ENCODE results near the gene SEMA4C.
"Not testable (repeated sequence)": the region's sequence is repeated elsewhere in the genome, so short reads cannot be mapped to it uniquely, and the experiment has no call there.

The SEMA4C gene

GRCh38 chr2:96891591-96892333 is 21.9 kb upstream of the SEMA4C start:
- DNase-seq (ENCODE audit: low read depth): no peak
- no peak for TF ChIP-seq CTCF (conservative IDR thresholded peaks at IDR 0.05; ENCODE audit: control insufficient read depth, insufficient read depth, low read depth, low read length)
- no peak overlapping the region for H3K4me3 ChIP-seq (ENCODE audit: control insufficient read depth, low read depth, low read length)

- no peak for TF ChIP-seq CTCF (conservative IDR thresholded peaks at IDR 0.05; ENCODE audit: control insufficient read depth, insufficient read depth, low read depth, low read length)
- no peak overlapping the region for H3K4me3 ChIP-seq (ENCODE audit: control insufficient read depth, low read depth, low read length)
- no peak for DNase-seq (ENCODE audit: low read depth)
Observed at GRCh38 chr2:96890726-96891385, 21.0 kb upstream of the SEMA4C start.

GRCh38 chr2:96890252-96890651 is 20.4 kb upstream of the SEMA4C start:
- no peak overlapping the region for H3K4me3 ChIP-seq (ENCODE audit: control insufficient read depth, low read depth, low read length)
- no peak for TF ChIP-seq CTCF (conservative IDR thresholded peaks at IDR 0.05; ENCODE audit: control insufficient read depth, insufficient read depth, low read depth, low read length)
- no peak for DNase-seq (ENCODE audit: low read depth)

GRCh38 chr2:96889502-96889901 is 19.6 kb upstream of the SEMA4C start:
- not testable (repeated sequence) for DNase-seq (ENCODE audit: low read depth); H3K4me3 ChIP-seq (ENCODE audit: control insufficient read depth, low read depth, low read length)

- H3K4me3 ChIP-seq (ENCODE audit: control insufficient read depth, low read depth, low read length): no peak overlapping the region
- DNase-seq (ENCODE audit: low read depth): no peak
- TF ChIP-seq CTCF (conservative IDR thresholded peaks at IDR 0.05; ENCODE audit: control insufficient read depth, insufficient read depth, low read depth, low read length): no peak
Observed at GRCh38 chr2:96888072-96889011, 18.5 kb upstream of the SEMA4C start.

- no peak for TF ChIP-seq CTCF (conservative IDR thresholded peaks at IDR 0.05; ENCODE audit: control insufficient read depth, insufficient read depth, low read depth, low read length)
- DNase-seq (ENCODE audit: low read depth): no peak
- no peak overlapping the region for H3K4me3 ChIP-seq (ENCODE audit: control insufficient read depth, low read depth, low read length)
Observed at GRCh38 chr2:96887493-96888012, 17.7 kb upstream of the SEMA4C start.
